ENCODE measurements around the gene ZPBP. TPM values are rescaled to one million over a fixed set of nuclear protein-coding genes. Genes with fewer than 3 reads are reported as not detected.

ZPBP gene
- total and polyA plus RNA-seq, 2 of the 4 experiments (the other 2 are of a cell fraction), result not detected

DNA sequence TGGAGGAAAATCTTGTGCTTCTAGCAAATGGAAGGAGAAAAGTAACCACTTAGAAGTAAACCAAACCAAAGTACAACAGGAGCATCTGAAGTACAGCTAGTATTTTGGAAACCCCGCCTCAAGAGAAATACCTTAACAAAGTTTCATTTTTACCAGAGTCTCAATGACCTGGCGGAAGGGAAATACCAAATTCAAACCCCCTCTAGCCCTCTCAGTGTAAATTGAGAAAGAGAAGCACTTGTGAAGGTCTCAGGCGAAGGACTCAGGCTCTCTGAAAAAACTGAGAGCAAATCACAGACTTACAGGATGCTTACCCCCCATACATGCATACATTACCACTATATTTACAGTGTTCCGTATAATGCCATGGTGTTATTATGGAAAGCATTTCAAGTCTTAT is 70.1 kb downstream of the ZPBP start:
- H2AK5ac ChIP-seq (ENCODE audit: low read depth, low read length), result no peak overlapping the region
- no peak overlapping the region for H2BK20ac ChIP-seq (ENCODE audit: low read depth, low read length)
- ATAC-seq (ENCODE audit: low read depth) (no peak), DNase-seq (no peak)
- no peak overlapping the region for H4K91ac ChIP-seq (ENCODE audit: insufficient read depth, low read depth, low read length)
- H3K27me3 ChIP-seq (ENCODE audit: control insufficient read depth, insufficient read depth, low read length), result no peaks in the 10 kb centered on the region
- no peak overlapping the region for H3K18ac ChIP-seq (ENCODE audit: low read depth, low read length)
- H3K14ac ChIP-seq (replicated peaks; ENCODE audit: low read depth, low read length), result no peak overlapping the region
- no peak overlapping the region for H3K4me2 ChIP-seq (ENCODE audit: low read depth, low read length)
- H2BK120ac ChIP-seq (ENCODE audit: low read depth, low read length), result no peak overlapping the region
- H3K27ac ChIP-seq (ENCODE audit: insufficient read depth, low read length), result no peak overlapping the region
- dilution Hi-C loops (cut with HindIII; ENCODE audit: low sequenced_read_pairs, unreplicated experiment), result no loop called here
- H2AFZ ChIP-seq (replicated peaks; ENCODE audit: low read length, poor library complexity), result no peak overlapping the region
- intact Hi-C loops (cut with micrococcal nuclease), result no loop called here
- no TSS peak for BruUV-seq (replicated peaks)
- H3K79me1 ChIP-seq (ENCODE audit: low read depth in 1 of 2, low read length in 2 of 2), result no peaks in the 10 kb centered on the region
- no peak overlapping the region for H3K4me3 ChIP-seq (ENCODE audit: insufficient read depth, low read depth, low read length)
- POLR2A ChIA-PET (ENCODE audit: unreplicated experiment), result no interaction called here
- H3K56ac ChIP-seq (ENCODE audit: extremely low read depth, insufficient read depth, low read length), result no peak overlapping the region
- H4K20me1 ChIP-seq (ENCODE audit: insufficient read depth, low read length), result no peaks in the 10 kb centered on the region
- H2AK9ac ChIP-seq (replicated peaks; ENCODE audit: low read depth, low read length, poor library complexity), result no peak overlapping the region
- no peaks in the 10 kb centered on the region for H3K4me1 ChIP-seq (ENCODE audit: control insufficient read depth, insufficient read depth, low read length)
- no peak overlapping the region for H4K5ac ChIP-seq (ENCODE audit: low read depth, low read length)
- no peak overlapping the region for H4K8ac ChIP-seq (ENCODE audit: low read depth in 2 of 2, low read length in 2 of 2)
- in situ Hi-C loops (cut with MboI; ENCODE audit: low sequenced_read_pairs), result no loop called here
- no peak overlapping the region for H3K23ac ChIP-seq (ENCODE audit: low read depth, low read length)
- no peak for TF ChIP-seq RCOR1 (IDR thresholded peaks at IDR 0.05; ENCODE audit: insufficient replicate concordance, low read length)
- TF ChIP-seq MAZ (IDR thresholded peaks at IDR 0.05; ENCODE audit: borderline replicate concordance, low read depth, low read length), result no peak
- TF ChIP-seq BHLHE40 (IDR thresholded peaks at IDR 0.05; ENCODE audit: low read depth, low read length), result no peak
- TF ChIP-seq CHD1 (IDR thresholded peaks at IDR 0.05; ENCODE audit: low read depth, low read length), result no peak
- TF ChIP-seq POLR2A (IDR thresholded peaks at IDR 0.05; ENCODE audit: low read depth, low read length), result no peak
- no peak for TF ChIP-seq RFX5 (IDR thresholded peaks at IDR 0.05; ENCODE audit: low read depth, low read length)
- TF ChIP-seq MAFK (IDR thresholded peaks at IDR 0.05; ENCODE audit: low read depth, low read length), result no peak
- TF ChIP-seq MXI1 (IDR thresholded peaks at IDR 0.05; ENCODE audit: borderline replicate concordance, low read depth, low read length), result no peak
- TF ChIP-seq, protein P1, sequence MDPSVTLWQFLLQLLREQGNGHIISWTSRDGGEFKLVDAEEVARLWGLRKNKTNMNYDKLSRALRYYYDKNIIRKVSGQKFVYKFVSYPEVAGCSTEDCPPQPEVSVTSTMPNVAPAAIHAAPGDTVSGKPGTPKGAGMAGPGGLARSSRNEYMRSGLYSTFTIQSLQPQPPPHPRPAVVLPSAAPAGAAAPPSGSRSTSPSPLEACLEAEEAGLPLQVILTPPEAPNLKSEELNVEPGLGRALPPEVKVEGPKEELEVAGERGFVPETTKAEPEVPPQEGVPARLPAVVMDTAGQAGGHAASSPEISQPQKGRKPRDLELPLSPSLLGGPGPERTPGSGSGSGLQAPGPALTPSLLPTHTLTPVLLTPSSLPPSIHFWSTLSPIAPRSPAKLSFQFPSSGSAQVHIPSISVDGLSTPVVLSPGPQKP (IDR thresholded peaks at IDR 0.05; ENCODE audit: borderline replicate concordance, low read depth, low read length), result no peak
- TF ChIP-seq RAD21 (IDR thresholded peaks at IDR 0.05; ENCODE audit: low read length), result no peak
- no peak for TF ChIP-seq SMC3 (IDR thresholded peaks at IDR 0.05; ENCODE audit: low read depth, low read length)
- no peak overlapping the region for H2BK5ac ChIP-seq (ENCODE audit: low read depth, low read length, poor library complexity, severe bottlenecking)
- H3K9ac ChIP-seq (ENCODE audit: low read depth, low read length), result no peak overlapping the region
- H3K36me3 ChIP-seq (ENCODE audit: control insufficient read depth, insufficient read depth, low read length), result no peaks in the 10 kb centered on the region
- no peaks in the 10 kb centered on the region for H3K9me1 ChIP-seq (ENCODE audit: insufficient read depth, low read length)
- no peak overlapping the region for H2BK15ac ChIP-seq (ENCODE audit: low read depth, low read length)
- no peaks in the 10 kb centered on the region; the same call in 1 of the 2 replicates for H3K9me3 ChIP-seq (ENCODE audit: control insufficient read depth, insufficient read depth, low read length)
- WGBS, 2 experiments (ENCODE audit: extremely low coverage in 2 of 2, insufficient read length in 1 of 2), result no CpG with 5 or more reads among the region's 4 CpGs
- CTCF ChIA-PET, result no interaction called here
- no peak overlapping the region for H3K4ac ChIP-seq (ENCODE audit: low read depth, low read length)

Measured in IMR-90 (cell line).